Fibroblast of the conjunctiva (primary cell): ENCODE measurements around the gene ST6GALNAC3.
A peak's percentile ranks its signal among the peaks of the same experiment; 100 is the strongest.
"Not testable (repeated sequence)": the region's sequence is repeated elsewhere in the genome, so short reads cannot be mapped to it uniquely, and the experiment has no call there.

Experiments used
- DNase-seq: peaks from one replicate; pipeline ENCODE4 v3.0.0-alpha.2; 2010; ENCODE audit warnings: low read depth

Gene ST6GALNAC3

DNA sequence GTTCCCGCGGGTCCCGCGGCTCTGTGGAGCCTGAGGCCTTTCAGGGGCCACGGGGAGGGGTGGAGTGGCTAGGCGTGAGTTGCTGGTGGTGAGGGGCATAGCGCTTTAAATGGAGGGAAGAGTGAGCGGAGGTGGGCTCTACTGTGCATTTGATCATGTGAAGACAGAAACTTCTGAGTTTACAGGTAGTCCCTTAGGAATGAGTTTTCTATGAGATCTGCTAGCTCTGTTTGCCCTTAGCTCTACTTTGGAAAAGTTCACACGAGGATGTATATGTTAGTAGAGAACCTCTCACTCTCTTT is 593 bp downstream of the ST6GALNAC3 start:
- no peak for DNase-seq

DNA sequence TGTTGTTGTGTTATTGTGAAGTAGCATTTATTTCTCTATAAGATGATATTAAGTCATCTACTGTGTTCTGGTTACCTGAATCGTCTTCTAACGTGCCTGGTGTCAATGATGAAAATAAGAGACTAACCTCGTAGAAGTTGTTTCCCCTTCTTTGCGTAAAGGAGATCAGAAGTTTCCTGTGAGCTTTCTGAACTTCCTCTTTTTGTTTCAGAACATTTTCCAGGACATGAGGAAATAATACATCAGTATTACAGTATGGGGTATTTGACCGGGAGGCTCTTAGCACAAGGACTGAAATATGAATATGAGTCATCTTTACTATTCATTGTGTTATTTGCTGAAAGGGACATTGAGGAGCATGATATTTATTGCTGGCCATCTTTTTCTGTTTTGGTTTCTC is 1.3 kb downstream of the ST6GALNAC3 start:
- DNase-seq = no peak

DNA sequence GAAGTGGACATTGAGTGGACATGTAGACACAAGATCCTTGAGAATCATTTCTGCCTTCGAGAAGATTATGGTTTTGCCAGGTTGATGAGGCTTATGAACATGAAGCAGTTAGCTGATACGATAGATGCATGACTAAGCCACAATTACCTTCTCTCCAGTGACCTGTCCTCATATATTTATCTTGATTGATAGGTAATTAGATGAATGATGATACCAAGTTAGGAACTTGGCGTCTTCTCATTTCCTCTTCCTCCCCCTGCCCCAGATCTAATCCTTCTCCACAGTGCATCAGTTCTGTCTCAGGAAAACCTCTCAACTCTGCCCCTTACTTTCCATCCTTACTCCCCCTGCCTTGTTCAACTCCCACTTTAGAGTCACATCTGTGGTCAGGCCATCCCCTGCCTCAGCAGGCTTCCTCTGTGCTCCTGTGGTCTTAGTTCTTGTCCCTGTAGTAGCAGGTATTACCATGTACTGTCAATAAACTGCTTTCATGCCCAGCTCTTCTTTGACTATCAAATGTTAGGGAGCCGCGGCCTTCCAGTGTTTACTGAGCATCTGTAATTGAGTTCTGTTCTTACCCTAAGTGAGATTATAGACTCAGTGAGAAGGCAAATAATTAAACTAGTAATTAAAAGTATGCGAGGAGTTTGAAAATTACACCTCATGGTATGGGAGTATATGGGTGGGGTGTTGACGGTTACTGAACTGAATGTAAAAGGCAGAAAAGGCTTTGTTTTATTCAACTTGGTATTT is 5.1 kb downstream of the ST6GALNAC3 start:
- no peak for DNase-seq

DNA sequence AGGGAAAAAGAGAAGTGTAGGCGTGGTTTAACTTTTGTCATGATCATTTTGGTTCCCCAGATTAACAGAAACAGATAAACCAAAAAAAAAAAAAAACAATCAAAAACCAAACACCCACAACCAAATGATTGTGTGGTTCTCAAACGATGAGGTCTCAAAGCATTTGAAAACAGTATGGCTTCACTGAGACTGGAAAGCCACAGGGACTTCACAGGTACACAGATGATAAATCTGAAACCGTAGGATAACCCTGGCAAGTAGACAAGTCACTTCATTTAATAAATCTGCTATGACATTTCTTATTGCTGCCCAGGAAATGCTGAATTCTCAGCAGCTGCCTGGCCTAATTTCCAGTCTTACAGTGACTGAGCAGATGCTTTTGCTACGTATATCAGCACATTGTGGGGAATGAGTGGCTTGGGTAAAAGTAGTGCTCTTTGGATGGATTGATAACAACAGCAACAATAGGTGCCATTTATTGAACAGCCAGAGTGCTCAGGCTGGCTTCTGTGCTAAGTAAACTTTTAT is 6.1 kb downstream of the ST6GALNAC3 start:
- no peak for DNase-seq

DNA sequence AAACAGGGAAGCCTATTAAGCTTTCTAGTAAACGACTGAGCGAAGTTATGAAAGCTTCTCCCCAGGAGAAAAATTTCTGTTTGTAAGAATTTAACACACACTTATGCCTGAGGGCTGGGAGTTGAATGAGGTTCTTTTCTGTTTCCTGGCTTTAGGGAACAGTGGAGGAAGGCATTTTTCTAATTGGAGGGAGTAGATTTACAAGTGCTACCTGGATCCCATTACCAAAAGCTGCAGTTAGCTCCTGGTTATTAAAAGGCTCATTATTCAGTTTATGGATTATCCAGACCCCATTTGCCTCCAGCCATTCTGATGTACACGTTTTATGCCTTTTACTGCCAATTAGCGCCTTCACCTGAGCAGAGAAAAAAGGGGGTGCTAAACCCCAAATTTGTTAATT is 7.5 kb downstream of the ST6GALNAC3 start:
- DNase-seq = no peak

DNA sequence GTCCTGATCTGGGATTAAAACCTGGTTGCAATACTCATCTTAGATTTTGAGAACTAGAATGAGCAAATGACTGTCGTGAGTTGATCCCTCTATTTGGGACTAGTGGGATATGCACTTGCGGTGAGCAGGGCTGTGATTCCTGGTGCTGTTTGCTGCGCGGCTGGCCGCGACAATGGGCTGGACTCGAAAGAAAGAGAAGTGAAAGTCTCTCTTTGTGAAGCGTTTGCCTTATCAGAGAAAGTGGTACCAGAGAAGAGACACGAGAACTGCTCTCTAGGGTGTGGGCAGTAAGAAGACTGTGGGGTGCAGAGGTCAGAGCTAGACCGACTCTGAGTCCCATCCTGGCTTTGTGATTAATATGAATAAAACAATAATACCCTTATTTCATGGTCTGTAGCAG is 8.6 kb downstream of the ST6GALNAC3 start:
- DNase-seq = no peak

DNA sequence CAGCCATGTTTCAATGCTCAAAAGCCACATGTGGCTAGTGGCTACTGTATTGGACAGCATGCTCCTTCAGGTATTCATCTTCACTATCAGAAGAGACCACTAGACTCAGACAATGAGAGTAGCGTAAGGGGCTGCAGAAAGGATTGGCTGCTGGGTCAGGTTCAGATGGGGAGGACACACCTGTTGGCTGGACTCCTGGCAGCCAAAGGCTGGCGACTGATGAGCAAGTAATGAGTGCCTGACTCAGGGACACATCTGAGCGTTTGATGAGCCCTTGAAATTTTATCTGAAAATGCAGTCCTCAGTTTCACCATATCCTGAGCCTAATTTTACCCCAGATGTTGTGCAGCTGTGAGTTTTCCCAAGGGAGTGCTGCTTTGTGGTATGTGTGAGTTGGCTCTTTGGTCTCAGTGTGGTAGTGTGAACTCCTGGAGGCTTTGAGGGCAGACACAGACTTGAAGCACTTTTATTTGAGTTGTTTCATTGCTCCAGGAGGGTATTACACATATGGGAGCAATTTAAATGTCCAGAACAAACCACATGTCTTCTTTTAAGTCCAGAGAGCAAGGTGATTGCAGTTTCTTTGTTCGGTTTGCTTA is 9.6 kb downstream of the ST6GALNAC3 start:
- DNase-seq = peak; percentile 34

DNA sequence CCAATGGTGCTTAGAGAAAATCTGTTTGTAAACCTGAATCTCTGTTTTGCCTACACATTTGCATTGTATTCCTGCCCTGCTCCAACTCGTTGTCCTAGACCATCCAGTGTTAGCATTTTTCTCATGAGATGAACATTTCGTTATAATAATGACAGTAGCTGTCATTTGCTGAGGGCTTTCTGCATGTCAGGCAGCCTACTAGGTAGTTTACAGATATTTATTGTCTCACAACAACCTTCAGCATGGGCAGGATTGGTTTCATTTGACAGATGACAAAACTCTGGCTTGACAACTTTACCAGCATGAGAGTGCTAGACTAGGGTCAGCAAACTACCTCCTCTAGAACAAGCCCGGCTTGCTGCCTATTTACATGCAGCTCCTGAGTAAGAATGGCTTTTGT is 10.1 kb downstream of the ST6GALNAC3 start:
- no peak for DNase-seq

DNA sequence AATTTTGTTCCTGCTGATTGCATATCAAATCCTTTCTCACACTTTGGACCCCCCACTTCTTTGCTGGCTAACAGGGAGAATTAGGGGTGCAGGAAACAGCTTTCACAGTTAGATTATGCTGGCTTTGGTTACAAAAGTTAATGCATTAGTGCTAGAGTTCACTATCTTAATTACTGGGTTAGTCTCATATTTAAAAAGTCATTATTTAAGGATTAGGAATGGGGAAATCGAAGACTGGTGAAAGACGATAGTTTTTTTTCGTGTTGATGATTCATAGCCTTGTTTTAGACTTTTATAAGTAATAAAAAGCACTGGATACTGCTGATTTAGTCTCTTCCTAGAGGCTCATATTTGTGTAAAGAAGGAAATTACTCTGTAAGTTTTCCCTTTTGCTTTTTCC is 11.6 kb downstream of the ST6GALNAC3 start:
- no peak for DNase-seq

DNA sequence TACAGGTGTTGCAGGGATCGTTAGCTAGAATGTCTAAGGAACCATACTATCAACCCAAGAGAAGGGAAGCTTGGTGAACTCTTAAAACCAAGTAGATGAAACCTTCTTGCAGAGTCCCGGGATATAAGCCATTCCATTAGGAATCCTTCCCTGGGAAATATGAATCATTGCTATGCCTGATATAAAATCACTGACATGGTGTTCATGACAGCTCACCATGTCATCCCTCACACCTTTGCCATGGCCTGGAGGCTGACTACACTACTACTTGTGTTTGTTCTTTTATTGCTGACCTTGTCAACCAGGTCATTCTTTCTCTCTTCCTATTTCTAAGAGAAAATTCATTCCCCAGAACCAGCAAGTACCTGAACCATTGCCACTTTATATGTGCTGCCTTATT is 12.1 kb downstream of the ST6GALNAC3 start:
- no peak for DNase-seq

DNA sequence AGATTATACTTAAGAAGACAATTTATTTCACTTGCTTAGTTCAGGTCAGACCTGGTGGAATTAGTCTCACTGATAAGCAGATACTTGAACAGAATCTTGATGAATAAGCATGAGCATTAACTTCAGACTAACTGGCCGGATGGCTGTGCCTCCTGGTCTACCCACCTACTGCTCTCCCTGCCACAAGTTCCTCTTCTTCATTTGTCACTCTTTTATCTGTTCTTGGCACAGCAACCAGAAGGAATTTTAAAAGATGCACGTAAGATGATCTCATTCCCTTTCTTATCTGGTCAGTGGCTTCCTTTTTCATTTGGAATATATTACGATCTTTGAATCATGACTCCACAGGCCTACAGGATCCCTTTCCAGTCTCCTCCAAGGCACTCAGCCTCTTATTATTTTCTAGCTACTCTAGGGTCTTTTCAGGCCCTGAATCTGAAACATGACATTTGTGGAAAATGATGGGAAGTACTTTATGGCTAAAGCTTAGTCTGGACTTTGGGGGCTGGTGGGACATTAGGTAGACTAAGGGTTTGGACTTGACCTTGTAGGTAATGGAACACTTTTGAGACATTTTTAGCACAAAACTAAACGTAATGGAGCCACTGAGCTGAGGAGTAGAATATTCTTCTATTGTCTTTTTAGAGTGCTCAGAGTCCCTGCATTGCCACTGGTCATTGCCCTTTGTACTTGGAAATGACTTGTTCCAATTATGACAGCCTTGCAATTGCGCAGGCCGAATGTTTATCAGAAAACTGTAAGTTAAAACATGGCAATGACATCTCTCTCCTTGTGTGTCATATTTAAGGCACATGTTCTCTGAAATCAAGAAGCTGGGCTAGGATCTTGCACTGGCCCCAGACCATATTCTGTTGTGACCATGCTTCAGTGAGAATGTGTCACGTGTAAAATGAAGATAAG is 16.0 kb downstream of the ST6GALNAC3 start:
- no peak for DNase-seq

DNA sequence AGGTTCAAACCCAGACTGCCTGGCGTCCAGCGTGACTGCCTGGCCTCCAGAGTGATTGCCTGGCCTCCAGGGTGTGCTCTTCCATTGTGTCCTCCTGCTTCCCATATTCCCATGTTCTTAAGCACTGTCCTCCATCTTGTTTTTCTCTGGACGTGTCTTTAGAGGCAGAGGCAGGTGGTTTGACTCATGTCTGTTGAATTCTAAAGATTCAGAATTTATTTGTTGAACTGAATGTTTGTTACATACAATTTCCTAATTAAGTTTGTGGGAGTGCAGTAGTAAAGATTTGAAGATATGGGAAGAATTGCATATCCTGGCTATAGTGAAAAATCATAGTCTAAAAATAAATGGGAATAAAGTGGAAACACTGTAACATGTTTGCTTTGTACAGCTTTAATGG is 18.3 kb downstream of the ST6GALNAC3 start:
- DNase-seq = no peak

DNA sequence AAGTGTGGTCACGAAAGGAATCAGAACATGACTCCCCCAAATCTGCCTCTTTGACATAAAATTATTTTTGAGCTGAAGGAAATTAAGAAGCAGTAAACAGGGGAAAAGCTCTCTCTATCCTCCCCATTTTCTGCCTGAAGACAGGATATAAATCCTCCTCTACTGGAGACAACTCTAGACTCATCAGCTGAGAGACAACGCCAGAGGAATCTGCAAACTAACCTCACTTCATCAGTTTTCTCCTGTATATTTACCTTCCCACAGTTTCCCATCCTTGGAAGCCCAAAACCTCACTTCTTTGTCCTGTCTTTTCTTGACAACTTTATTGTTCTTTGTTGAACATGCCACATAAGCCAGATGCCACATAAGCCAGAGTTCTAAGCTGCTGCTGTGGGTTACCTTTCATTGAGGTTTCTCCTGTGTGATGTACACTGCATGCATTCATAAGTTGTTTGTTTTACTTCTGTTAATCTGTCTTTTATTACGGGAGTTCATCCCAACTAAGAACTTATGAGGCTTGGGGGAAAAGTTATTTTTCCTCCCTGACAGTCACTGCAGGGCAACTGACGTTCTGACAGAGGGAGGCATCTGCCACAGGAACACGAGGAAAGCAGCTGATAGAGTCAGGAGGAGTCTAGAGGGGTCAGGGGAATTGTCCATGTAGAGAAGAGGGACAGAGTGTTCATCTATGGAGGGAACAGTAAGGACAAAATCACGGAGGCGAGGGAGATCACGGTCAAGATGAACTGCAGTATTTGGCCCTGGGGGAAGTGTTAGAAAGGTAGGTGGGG is 19.2 kb downstream of the ST6GALNAC3 start:
- no peak for DNase-seq

DNA sequence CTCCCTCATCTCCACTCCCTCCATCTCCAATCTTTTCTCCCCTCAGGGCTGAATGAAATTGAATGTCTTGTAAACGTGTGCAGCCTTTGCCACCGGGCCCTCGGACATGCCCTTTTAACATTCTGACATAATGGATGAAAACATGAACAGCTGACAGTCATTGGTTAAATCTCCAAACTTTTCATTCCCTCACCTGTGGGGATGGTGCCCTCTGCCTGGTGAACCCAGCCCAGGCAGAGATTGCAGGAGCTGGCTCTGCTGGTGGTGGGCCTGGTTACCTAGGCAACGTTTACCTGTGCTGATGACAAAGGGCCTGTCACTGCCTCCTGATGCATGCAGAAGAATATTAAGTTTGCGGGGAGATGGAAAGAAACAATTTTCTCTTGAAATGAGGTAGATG is 21.3 kb downstream of the ST6GALNAC3 start:
- DNase-seq = no peak

DNA sequence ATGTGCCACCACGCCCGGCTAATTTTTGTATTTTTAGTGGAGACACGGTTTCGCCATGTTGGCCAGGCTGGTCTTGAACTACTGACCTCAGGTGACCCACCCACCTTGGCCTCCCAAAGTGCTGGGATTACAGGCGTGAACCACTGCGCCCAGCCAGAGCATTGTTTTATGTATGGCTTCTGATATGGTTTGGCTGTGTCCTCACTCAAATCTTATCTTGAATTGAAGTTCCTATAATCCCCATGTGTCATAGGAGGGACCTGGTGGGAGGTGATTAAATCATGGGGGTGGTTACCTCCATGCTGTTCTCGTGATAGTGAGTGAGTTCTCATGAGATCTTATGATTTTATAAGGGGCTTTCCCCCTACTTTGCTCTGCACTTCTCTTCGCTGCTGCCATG is 22.5 kb downstream of the ST6GALNAC3 start:
- DNase-seq = not testable (repeated sequence)

DNA sequence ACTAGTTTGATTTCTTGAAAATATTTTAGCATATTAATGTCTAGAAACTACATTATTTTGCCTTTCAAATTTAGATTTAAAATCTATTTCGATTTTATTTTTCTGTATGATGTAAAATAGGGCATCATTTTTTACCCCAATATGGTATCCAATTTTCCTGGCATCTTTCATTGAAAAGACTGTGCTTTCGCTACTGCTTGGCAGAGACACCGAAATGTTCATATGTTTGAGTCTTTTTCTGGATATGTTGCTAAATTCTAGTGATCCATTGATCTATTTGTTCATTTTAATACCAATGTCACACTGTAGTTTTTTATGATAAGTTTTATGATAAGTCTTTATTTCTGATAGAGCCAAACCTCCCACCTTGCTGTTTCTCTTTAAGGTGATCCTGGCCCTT is 24.3 kb downstream of the ST6GALNAC3 start:
- no peak for DNase-seq

DNA sequence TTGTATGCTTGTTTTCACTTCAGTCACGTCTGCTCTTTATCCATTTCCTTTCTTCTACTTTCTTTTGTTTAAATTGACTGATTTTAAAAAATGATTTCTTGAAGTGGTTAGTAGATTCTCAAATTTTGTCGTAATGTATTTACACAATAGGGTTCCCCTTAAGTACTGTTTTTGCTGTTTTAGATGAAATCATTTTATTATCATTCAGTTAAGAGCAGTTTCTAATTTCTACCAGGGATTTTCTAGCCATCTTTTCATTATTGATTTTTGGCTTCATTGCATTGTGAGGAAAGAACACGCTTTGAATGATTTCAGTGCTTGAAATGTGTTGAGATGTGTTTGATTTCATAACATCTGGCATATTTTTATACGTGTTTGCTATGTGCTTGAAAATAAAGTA is 27.0 kb downstream of the ST6GALNAC3 start:
- no peak for DNase-seq

DNA sequence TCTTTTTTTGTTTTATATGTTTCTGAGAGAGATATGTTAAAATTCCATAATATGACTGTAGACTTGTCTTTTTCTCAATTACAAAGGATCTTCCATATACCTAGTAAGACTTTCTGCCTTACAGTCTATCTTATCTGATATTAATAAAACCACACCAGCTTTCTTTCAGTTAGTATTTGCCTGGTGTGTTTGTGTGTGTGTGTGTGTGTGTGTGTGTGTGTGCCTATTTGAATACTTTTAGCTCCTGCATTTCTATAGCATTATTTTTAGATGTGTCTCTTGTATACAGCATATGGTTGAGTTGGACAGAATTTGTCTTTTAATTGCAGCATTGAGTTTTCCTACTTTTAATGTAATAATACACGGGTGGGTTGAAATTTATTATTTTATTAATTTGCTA is 27.5 kb downstream of the ST6GALNAC3 start:
- no peak for DNase-seq

DNA sequence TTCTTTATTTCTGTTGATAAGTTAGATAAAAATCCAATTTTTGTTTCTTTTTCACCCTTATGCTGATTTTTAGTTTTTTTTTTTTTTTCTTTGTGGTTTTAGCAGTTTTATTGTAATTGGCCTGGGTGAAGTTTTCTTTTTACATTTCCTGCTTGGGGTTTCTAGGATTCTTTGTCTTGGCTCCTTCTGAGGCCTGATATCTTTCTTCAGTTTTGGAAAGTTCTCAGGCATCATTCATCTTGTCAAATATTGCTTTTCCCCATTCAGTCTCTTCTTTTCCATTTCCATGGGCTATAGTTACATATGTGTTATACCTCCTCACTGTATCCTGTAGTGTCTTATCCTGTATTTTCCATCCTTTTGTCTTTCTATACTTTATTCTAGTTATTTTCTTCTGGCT is 28.5 kb downstream of the ST6GALNAC3 start:
- DNase-seq = no peak

DNA sequence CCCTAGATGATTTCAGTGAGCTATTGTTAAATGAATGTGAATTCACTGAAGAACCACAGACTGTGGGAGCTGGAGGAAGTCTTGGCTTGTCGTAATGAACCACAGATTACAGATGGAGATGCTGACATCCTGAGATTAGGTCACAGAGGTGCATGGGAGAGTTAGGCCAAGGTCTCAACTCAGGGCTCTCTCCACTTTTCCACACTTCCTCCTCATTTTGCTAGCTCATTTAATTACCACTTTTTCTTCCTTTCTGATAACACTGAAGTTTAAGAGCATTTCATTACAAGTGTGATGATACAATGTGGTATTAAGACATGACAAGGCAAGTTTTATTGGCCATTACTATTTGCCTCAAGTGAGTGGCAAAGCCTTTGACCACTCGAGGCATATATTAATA is 30.8 kb downstream of the ST6GALNAC3 start:
- no peak for DNase-seq

DNA sequence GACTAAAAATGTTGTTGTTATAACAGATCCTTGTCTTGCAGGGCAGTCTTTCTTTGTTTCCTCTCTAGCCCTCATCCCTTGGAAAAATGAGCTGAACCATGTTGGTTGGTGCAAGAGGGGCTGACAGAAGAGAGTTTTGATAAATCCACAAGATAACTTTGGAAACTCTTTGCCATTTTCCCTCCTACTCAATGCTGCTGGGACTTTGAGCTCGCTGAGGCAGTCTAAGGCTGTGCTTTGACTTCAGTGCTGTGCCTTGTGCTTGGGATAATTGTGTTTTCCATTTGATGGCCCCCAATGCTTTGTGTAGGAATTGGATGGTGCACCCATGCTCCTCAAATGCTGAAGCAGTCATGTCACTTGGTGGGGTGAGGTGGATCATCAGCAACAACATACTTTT is 31.7 kb downstream of the ST6GALNAC3 start:
- no peak for DNase-seq

DNA sequence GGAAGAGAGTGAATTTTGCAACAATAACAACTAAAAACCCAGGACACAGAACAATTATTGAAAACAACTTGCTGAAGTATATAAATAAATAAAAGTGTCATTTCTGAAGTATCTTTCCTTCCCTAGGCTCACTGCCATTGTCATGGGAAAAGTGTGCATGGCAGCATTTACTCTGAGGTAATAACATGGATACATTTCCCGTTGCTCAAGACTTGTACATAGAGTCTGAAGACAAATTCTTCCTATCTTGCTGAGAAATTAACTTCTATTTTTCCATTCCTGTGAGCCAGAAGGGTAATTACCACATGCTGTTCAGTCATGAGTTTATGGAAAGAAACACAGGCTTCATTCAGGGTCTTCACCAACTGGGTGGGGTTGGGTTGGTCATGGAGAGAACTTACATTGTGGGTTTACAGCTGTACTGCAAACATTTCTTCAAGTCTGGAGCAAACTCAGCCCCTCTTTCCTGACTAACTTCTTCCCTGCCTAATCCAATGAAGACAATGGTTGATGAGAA is 32.2 kb downstream of the ST6GALNAC3 start:
- DNase-seq = no peak
